ENCODE measurements around the gene LRIT3. TPM values are rescaled to one million over a fixed set of nuclear protein-coding genes. Genes with fewer than 3 reads are reported as not detected.
"Not testable (repeated sequence)": the region's sequence is repeated elsewhere in the genome, so short reads cannot be mapped to it uniquely, and the experiment has no call there.

LRIT3 gene
- total and polyA plus RNA-seq, 5 donors from 2014 or later = 0.07 to 0.25 (median 0.08) TPM; not detected in 2

DNA sequence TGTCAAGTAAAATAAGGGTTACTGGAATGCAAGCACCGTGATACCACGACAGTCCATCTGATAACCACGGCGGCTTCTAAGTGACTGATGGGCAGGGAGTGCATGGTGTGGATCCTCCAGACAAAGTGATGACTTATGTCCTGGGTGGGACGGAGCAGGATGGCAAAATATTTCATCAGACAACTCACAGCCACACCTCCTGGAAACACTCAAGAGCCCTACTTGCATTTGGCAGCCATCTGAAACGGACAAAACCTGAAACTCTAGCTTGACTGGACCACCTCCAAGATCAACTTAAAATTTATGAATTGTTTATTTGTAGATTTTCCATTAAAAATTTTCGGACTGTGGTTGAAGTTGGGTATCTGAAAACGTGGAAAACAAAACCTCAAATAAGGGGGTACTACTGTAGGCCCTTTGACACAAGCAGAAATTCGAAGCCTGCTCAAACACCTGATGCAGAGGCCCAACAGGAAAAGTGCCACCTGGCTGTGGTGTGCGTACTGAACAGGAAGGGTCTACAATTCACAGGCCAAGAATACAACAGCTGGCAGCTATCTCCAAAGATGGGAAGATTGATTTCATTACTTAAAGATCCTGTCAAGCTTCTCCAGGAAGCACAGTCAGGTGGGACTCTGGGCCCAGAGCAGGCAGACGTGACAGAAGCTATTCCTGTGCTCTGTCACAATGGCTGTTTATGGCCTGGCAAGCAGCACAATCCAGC lies 26.0 kb downstream of the LRIT3 start:
- no peak for DNase-seq
- H3K4me1 ChIP-seq (ENCODE audit: control insufficient read depth, insufficient read depth, low read length, poor library complexity, severe bottlenecking) = no peaks in the 10 kb centered on the region
- Mint-ChIP-seq H3K4me3 (no peak overlapping the region), H3K36me3 (peaks cover 10% of the 10 kb centered on the region), H3K27ac (no peak overlapping the region), H3K9me3 (peaks cover 0 to 1% (median 0%) of the 10 kb centered on the region in 7 donors), H3K27me3 (peaks cover 6% of the 10 kb centered on the region), H3K4me1 (no peaks in the 10 kb centered on the region)
- H3K4me3 ChIP-seq (ENCODE audit: low read depth, low read length) = no peak overlapping the region
- no peak overlapping the region for H3K27ac ChIP-seq (ENCODE audit: insufficient read depth, low read length, poor library complexity, severe bottlenecking)
- ATAC-seq (ENCODE audit: low read depth in 2 of 2) = no peak
- no peaks in the 10 kb centered on the region for H3K9me3 ChIP-seq (ENCODE audit: control insufficient read depth in 2 of 2, low read length in 2 of 2)
- peaks cover 4% of the 10 kb centered on the region for H3K36me3 ChIP-seq (ENCODE audit: control insufficient read depth, insufficient read depth, low read length)
- peaks cover 5% of the 10 kb centered on the region for H3K27me3 ChIP-seq (ENCODE audit: control insufficient read depth, insufficient read depth, low read length)

DNA sequence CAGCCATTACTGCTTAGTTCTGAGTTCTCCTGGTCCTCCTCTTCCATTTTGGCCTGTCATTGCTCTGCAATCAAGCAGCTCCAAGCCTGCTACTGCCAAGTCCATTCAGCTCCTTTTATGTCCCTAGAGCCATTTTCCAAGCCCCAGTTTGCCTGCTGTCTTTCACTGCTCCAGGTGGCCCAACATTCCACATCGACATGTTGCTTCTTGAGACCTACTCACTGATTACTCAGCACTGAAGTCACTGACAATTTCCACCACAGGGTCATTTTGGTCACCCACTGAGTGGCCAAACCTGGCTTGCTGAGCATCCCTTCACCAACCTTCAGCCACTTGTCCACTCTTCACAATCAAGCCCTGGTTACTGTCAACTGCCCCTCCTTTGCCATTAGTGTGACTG lies 27.2 kb downstream of the LRIT3 start:
- Mint-ChIP-seq H3K27me3 (peaks cover 8% of the 10 kb centered on the region), H3K36me3 (peaks cover 3% of the 10 kb centered on the region), H3K27ac (no peak overlapping the region), H3K4me1 (no peaks in the 10 kb centered on the region), H3K4me3 (no peak overlapping the region), H3K9me3 (peaks cover 0 to 1% (median 0%) of the 10 kb centered on the region in 7 donors)
- Histone ChIP-seq H3K9me3 (ENCODE audit: control insufficient read depth in 2 of 2, low read length in 2 of 2) (no peaks in the 10 kb centered on the region), H3K4me3 (ENCODE audit: low read depth, low read length) (no peak overlapping the region), H3K27me3 (ENCODE audit: control insufficient read depth, insufficient read depth, low read length) (peaks cover 6% of the 10 kb centered on the region), H3K4me1 (ENCODE audit: control insufficient read depth, insufficient read depth, low read length, poor library complexity, severe bottlenecking) (no peaks in the 10 kb centered on the region), H3K27ac (ENCODE audit: insufficient read depth, low read length, poor library complexity, severe bottlenecking) (no peak overlapping the region), H3K36me3 (ENCODE audit: control insufficient read depth, insufficient read depth, low read length) (no peaks in the 10 kb centered on the region)
- DNase-seq = no peak
- ATAC-seq (ENCODE audit: low read depth in 2 of 2) = no peak

DNA sequence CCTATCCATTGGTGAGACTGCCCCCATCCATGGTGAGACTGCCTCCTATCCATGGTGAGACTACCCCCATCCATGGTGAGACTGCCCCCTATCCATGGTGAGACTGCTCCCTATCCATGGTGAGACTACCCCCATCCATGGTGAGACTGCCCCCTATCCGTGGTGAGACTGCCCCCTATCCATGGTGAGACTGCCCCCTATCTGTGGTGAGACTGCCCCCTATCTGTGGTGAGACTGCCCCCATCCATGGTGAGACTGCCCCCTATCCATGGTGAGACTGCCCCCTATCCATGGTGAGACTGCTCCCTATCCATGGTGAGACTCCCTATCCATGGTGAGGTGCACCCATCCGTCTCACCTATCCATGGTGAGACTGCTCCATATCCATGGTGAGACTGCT lies 27.6 kb downstream of the LRIT3 start:
- not testable (repeated sequence) for H3K4me3 ChIP-seq (ENCODE audit: low read depth, low read length); H3K36me3 Mint-ChIP-seq; DNase-seq; H3K27me3 Mint-ChIP-seq; H3K27me3 ChIP-seq (ENCODE audit: control insufficient read depth, insufficient read depth, low read length); ATAC-seq (ENCODE audit: low read depth in 2 of 2); H3K4me1 Mint-ChIP-seq; H3K9me3 ChIP-seq (ENCODE audit: control insufficient read depth in 2 of 2, low read length in 2 of 2); H3K9me3 Mint-ChIP-seq; H3K27ac Mint-ChIP-seq; H3K27ac ChIP-seq (ENCODE audit: insufficient read depth, low read length, poor library complexity, severe bottlenecking); H3K4me3 Mint-ChIP-seq; H3K36me3 ChIP-seq (ENCODE audit: control insufficient read depth, insufficient read depth, low read length); H3K4me1 ChIP-seq (ENCODE audit: control insufficient read depth, insufficient read depth, low read length, poor library complexity, severe bottlenecking)

DNA sequence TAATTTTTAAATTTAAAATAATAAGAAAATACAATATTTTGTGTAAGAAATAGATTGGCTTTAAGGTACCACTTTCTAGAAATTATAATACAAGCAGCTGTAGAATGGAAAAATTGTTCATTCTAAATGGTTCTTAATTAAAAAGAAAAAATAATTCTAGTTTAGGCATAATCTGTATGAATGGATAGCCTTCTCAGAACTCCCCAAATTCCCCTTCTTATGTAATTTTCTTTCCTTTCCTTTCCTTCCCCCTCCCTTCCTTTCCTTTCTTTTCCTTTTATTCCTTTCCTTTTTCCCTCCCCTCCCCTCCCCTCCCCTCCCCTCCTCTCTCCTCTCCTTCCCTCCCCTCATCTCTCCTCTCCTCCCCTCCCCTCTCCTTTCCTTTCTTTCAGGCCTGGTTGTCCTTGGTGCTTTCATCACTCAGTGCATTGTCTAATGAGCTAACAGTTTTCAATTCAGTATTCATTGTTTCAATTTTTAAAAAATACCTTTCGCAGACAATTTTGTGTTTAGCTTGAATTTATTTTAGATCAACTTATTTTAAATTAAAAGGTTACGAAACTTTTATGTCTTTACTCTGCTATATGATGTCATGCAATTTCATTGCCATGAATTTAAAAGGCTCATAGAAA lies 28.8 kb downstream of the LRIT3 start:
- Histone ChIP-seq H3K27ac (ENCODE audit: insufficient read depth, low read length, poor library complexity, severe bottlenecking) (no peak overlapping the region), H3K4me3 (ENCODE audit: low read depth, low read length) (no peak overlapping the region), H3K27me3 (ENCODE audit: control insufficient read depth, insufficient read depth, low read length) (peaks cover 7% of the 10 kb centered on the region), H3K36me3 (ENCODE audit: control insufficient read depth, insufficient read depth, low read length) (no peaks in the 10 kb centered on the region), H3K4me1 (ENCODE audit: control insufficient read depth, insufficient read depth, low read length, poor library complexity, severe bottlenecking) (no peaks in the 10 kb centered on the region), H3K9me3 (ENCODE audit: control insufficient read depth in 2 of 2, low read length in 2 of 2) (no peaks in the 10 kb centered on the region)
- no peak overlapping the region for H3K4me3 Mint-ChIP-seq
- no peaks in the 10 kb centered on the region for H3K4me1 Mint-ChIP-seq
- no peak overlapping the region for H3K27ac Mint-ChIP-seq
- H3K9me3 Mint-ChIP-seq = peaks cover 0 to 2% (median 0%) of the 10 kb centered on the region in 7 donors
- H3K27me3 Mint-ChIP-seq = peaks cover 11% of the 10 kb centered on the region
- no peaks in the 10 kb centered on the region for H3K36me3 Mint-ChIP-seq
- ATAC-seq (ENCODE audit: low read depth in 2 of 2) (no peak), DNase-seq (no peak)

DNA sequence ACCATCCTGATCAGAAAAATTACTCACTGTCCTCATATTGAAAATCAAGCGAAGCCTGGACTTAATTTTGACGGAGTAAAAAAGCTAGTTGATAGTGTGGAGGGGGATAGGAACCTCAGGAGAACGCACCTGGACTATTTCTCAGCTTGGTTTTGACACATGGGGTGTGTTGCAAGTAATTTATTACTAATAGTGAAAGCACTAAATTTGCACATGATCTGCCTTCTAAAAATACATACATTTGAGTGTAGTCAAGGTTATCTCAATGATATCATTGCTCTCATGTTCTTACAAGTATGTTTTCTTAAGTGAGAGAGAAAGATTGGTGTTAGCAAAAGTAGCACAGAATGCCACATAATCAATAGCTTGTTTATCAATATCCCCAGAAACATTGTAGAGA lies 29.5 kb downstream of the LRIT3 start:
- no peak overlapping the region for H3K4me3 ChIP-seq (ENCODE audit: low read depth, low read length)
- Mint-ChIP-seq H3K4me1 (no peaks in the 10 kb centered on the region), H3K9me3 (peaks cover 0 to 2% (median 0%) of the 10 kb centered on the region in 7 donors), H3K36me3 (no peaks in the 10 kb centered on the region), H3K27ac (no peak overlapping the region), H3K4me3 (no peak overlapping the region), H3K27me3 (peaks cover 15% of the 10 kb centered on the region)
- ATAC-seq (ENCODE audit: low read depth in 2 of 2) (no peak), DNase-seq (no peak)
- no peaks in the 10 kb centered on the region for H3K36me3 ChIP-seq (ENCODE audit: control insufficient read depth, insufficient read depth, low read length)
- no peaks in the 10 kb centered on the region for H3K4me1 ChIP-seq (ENCODE audit: control insufficient read depth, insufficient read depth, low read length, poor library complexity, severe bottlenecking)
- H3K27ac ChIP-seq (ENCODE audit: insufficient read depth, low read length, poor library complexity, severe bottlenecking) = no peak overlapping the region
- peaks cover 10% of the 10 kb centered on the region for H3K27me3 ChIP-seq (ENCODE audit: control insufficient read depth, insufficient read depth, low read length)
- H3K9me3 ChIP-seq (ENCODE audit: control insufficient read depth in 2 of 2, low read length in 2 of 2) = no peaks in the 10 kb centered on the region

DNA sequence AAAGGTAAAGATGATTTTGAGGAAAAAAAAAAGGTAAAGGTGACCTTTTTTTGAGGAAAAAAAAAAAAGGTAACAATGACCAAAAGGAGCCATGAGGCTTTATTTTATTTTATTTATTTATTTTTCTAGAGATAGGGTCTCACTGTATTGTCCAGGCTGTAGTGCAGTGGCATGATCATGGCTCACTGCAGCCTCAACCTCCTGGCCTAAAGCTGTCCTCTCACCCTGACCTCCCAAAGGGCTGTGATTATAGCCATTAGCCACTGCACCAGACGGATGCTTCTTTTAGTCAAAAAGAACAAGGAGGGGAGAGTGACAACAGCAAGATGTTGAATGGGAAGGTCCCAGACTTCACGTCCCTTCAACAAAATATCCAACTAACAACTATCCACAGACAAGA lies 30.4 kb downstream of the LRIT3 start:
- Histone ChIP-seq H3K27ac (ENCODE audit: insufficient read depth, low read length, poor library complexity, severe bottlenecking) (no peak overlapping the region), H3K4me1 (ENCODE audit: control insufficient read depth, insufficient read depth, low read length, poor library complexity, severe bottlenecking) (no peaks in the 10 kb centered on the region), H3K9me3 (ENCODE audit: control insufficient read depth in 2 of 2, low read length in 2 of 2) (no peaks in the 10 kb centered on the region), H3K36me3 (ENCODE audit: control insufficient read depth, insufficient read depth, low read length) (no peaks in the 10 kb centered on the region), H3K27me3 (ENCODE audit: control insufficient read depth, insufficient read depth, low read length) (peaks cover 10% of the 10 kb centered on the region), H3K4me3 (ENCODE audit: low read depth, low read length) (no peak overlapping the region)
- ATAC-seq (ENCODE audit: low read depth in 2 of 2) (no peak), DNase-seq (no peak)
- H3K4me1 Mint-ChIP-seq = no peaks in the 10 kb centered on the region
- no peak overlapping the region for H3K27ac Mint-ChIP-seq
- no peak overlapping the region for H3K4me3 Mint-ChIP-seq
- H3K9me3 Mint-ChIP-seq = peaks cover 0 to 2% (median 0%) of the 10 kb centered on the region in 7 donors
- H3K36me3 Mint-ChIP-seq = no peaks in the 10 kb centered on the region
- H3K27me3 Mint-ChIP-seq = peaks cover 15% of the 10 kb centered on the region

DNA sequence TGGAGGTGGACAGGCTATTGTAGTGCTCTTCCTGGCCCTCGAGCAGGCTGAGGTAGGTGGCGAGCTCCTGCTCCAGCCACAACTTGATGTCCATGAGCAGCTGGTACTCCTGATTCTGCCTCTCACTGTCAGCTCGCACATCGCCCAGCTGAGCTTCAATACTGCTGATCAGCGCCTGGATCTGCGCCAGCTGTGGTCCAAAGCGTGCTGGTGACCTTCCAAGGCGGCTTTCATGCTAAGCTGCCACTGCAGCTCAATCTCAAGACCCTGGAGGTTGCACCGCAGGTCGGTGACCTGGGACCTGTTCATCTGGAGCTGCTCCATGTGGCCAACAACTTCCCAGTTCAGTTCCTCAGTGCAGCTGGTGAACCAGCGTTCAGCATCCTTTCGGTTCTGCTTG lies 31.2 kb downstream of the LRIT3 start:
- no peak overlapping the region for H3K4me3 Mint-ChIP-seq
- no peaks in the 10 kb centered on the region for H3K36me3 Mint-ChIP-seq
- H3K27ac Mint-ChIP-seq = no peak overlapping the region
- Histone ChIP-seq H3K4me3 (ENCODE audit: low read depth, low read length) (no peak overlapping the region), H3K27ac (ENCODE audit: insufficient read depth, low read length, poor library complexity, severe bottlenecking) (no peak overlapping the region), H3K36me3 (ENCODE audit: control insufficient read depth, insufficient read depth, low read length) (no peaks in the 10 kb centered on the region), H3K9me3 (ENCODE audit: control insufficient read depth in 2 of 2, low read length in 2 of 2) (no peaks in the 10 kb centered on the region), H3K4me1 (ENCODE audit: control insufficient read depth, insufficient read depth, low read length, poor library complexity, severe bottlenecking) (no peaks in the 10 kb centered on the region), H3K27me3 (ENCODE audit: control insufficient read depth, insufficient read depth, low read length) (peaks cover 10% of the 10 kb centered on the region)
- no peak for DNase-seq
- no peak for ATAC-seq (ENCODE audit: low read depth in 2 of 2)
- peaks cover 0 to 2% (median 0%) of the 10 kb centered on the region in 7 donors for H3K9me3 Mint-ChIP-seq
- no peaks in the 10 kb centered on the region for H3K4me1 Mint-ChIP-seq
- H3K27me3 Mint-ChIP-seq = peaks cover 15% of the 10 kb centered on the region

Measured in CD4-positive, CD25-positive, alpha-beta regulatory T cell (primary cell).